Coronary artery (tissue), 2 donors: Measurements from ENCODE around the gene ZDHHC12.

Experiments
- DNase-seq: peaks from one replicate; pipeline ENCODE4 v3.0.0-alpha.2; 2017; ENCODE audit warnings: low spot score
- H3K27ac ChIP-seq, 2 donors: fragments of 200-600 bp; sonication (generic); one replicate each; pipeline ENCODE4 v1.5.1; 2016 to 2019
- H3K4me3 ChIP-seq: fragments of 200-600 bp; sonication (generic); 2 replicates; pipeline ENCODE4 v1.5.1; 2016; ENCODE audit warnings: mild to moderate bottlenecking, moderate library complexity
- TF ChIP-seq, protein P1 (sequence below): fragments of 200-600 bp; sonication (generic); IDR thresholded peaks from one replicate; pipeline ENCODE4 v1.5.1; 2019; ENCODE audit warnings: antibody characterized with exemption

Gene ZDHHC12

DNA sequence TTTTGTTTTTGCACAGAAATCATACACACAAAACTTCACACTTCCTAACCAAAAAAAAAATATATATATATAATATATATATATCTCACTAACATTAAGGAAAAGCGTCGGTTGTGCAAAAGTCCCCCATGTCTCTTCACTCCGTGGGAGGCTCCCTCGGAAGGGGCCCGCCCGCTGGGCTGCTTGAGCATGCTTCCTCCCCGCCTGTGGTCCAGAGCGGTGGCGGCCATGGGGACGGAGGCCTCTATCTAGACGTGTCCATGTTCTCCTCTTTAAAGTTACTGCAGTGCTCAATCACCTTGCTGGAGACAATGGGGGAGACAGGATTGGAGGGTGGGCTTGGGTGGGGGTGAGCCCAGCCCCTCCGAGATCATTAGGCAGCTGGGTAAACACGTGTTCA is 7.2 kb upstream of the ZDHHC12 start:
- no peak for DNase-seq
- H3K4me3 ChIP-seq, result no peak overlapping the region
- TF ChIP-seq, protein P1, sequence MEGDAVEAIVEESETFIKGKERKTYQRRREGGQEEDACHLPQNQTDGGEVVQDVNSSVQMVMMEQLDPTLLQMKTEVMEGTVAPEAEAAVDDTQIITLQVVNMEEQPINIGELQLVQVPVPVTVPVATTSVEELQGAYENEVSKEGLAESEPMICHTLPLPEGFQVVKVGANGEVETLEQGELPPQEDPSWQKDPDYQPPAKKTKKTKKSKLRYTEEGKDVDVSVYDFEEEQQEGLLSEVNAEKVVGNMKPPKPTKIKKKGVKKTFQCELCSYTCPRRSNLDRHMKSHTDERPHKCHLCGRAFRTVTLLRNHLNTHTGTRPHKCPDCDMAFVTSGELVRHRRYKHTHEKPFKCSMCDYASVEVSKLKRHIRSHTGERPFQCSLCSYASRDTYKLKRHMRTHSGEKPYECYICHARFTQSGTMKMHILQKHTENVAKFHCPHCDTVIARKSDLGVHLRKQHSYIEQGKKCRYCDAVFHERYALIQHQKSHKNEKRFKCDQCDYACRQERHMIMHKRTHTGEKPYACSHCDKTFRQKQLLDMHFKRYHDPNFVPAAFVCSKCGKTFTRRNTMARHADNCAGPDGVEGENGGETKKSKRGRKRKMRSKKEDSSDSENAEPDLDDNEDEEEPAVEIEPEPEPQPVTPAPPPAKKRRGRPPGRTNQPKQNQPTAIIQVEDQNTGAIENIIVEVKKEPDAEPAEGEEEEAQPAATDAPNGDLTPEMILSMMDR, result no peak
- H3K27ac ChIP-seq, result no peak overlapping the region

DNA sequence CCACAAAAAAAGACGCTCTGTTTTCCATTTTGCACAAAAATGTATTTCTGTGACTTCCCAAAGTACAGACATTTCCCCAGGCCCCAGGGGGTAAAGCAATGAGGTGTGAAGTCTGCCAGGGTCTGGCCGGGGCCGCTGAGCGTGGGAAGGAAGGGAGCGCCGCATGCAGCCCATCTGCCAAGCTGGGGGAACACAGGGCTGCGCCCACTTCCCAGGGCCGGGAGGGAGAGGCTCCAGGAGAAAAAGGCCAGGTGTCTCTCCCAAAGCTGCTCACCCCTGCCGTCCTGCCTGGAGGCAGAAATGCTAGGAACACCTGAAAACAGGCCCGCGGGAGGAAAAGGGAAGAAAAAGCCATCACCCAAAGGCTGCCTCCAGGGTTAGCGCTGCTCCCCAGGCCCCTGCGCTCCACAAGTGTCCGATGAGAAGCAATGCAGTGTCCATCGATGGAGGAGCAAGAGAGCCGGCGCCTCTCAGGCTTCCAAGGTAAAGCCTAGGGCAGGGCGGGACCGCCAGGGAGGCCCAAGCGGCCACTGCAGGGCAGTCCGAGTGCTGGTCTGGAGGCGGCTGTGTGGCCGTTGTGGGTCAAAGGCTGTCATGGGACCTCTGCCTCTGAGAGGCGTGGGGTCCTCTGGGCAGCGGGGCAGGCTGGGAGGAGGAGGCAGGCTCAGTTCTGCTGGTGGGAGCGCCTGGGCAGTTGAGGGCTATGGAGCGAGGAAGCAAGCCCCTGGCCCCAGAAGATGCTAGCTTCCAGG is 6.0 kb upstream of the ZDHHC12 start:
- TF ChIP-seq, protein P1, result no peak
- DNase-seq, result no peak
- no peak overlapping the region for H3K4me3 ChIP-seq
- no peak overlapping the region for H3K27ac ChIP-seq

DNA sequence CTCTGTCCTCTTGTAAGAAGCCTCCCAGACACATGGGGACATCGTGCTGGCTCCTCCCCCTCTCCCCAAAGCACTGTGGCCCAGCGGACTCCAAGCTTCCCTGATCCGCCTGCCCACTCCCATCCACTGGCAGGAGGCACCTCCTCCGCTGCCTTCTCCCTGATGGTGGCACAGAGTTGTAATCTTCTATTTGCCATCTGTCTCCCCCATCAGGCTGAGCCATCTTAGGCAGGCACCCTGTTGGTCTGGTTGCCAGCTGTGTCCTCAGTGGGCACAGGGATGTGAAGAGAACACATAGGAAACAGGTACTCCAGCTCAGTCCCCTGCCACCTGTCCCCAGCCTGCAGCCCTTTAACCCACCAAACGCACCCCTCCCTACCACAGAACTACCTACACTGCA is 5.4 kb upstream of the ZDHHC12 start:
- DNase-seq, result no peak
- no peak overlapping the region for H3K4me3 ChIP-seq
- TF ChIP-seq, protein P1, result no peak
- no peak overlapping the region for H3K27ac ChIP-seq

DNA sequence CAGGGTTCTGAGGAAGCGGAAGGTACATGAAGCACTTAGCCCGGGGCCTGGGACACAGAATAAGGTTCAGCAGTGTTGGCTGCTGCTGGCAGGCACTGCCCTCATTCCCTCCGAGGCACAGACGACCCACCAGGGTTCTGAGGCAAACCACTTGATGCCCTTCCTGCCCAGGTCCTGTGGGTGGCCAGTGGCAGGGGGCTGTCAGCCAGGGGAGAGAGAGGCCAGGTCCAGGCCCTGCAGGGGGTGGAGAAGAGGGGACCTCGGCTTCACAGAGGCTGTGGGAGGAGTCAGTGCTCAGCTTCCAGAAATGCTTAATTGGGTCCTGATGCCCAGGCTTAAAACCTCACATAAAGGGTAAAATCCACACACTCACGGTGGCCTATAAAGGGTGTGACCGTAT is 4.4 kb upstream of the ZDHHC12 start:
- Histone ChIP-seq H3K4me3 (no peak overlapping the region), H3K27ac (no peak overlapping the region)
- no peak for DNase-seq
- TF ChIP-seq, protein P1, result no peak

DNA sequence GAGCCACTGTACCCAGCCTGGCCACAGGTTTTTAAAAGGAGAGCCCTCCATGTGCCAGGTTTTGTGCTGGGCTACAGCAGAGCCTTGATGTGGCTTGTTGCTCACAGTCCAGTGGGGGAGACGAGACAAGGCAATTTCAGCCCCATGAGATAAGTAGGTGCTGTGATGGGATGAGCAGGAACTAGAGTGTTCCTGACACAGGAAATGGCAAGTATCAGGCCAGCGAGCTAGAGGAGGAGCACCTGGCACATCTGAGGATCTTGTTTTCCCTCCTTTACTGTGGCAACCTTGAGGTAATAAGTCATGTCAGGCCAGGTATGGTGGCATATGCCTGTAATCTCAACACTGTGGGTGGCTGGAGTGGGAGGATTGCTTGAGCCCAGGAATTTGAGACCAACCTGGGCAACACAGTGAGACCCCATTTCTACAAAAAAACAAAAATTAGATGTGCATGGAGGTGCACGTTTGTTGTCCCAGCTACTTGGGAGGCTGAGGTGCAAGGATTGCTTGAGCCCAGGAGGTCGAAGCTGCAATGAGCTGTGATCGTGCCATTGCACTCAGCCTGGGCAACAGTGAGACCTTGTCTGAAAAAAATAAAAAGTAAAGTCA is 3.8 kb upstream of the ZDHHC12 start:
- DNase-seq, result no peak
- TF ChIP-seq, protein P1, result no peak
- Histone ChIP-seq H3K27ac (no peak overlapping the region), H3K4me3 (no peak overlapping the region)

DNA sequence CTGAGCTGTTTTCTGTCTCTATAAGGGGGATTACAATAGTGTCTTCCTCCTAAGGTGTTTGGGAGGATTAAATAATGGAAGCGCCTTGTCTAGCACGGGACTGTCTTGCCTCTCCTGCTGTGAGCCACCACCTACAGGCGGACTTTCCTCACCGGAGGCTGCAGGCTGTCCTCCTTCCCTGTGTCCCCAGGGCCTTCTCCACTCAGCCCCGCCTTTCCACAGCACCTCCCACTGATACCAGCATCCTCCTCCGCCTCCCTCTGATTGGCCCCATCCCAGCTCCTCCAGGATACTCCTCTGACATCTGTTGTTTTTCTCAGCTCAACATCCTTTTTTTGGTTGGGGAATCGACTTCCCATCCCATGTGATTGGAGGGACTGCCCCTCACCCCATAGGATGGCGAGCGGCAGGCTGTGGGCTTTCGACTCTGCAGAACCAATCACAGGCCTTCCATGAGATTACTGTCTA is 851 bp upstream of the ZDHHC12 start:
- Histone ChIP-seq H3K4me3 (peak overlapping the region; percentile 79), H3K27ac (peak overlapping the region; percentile 68 to 89)
- no peak for DNase-seq
- TF ChIP-seq, protein P1, result no peak

DNA sequence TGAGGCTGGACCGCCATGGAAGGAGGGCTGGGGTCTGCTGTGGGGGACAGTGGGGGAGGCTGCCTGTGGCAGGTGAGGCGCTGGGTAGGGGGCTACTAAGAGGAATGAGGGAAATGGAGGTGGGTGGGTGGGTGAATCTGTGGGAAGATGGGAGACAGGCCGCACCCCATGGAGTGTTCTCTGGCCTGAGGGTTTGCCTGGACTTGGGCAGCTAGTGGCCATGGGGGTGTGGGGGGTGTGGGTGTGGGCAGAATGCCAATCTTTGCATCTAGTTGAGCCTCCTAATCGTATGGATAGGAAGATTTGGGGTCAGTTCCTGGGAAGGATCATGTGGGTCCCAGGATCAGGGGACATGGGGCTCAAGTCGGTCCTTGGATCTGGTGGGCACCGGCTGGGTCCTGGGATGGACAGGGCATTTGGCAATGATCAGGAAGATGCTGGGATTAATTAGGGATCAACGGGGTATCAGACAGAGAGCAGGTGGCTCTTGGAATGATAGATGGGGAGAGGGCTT is 518 bp downstream of the ZDHHC12 start:
- no peak for DNase-seq
- H3K27ac ChIP-seq, result peak overlapping the region; percentile 68 to 89
- TF ChIP-seq, protein P1, result no peak

More for the DNA sequence above, 518 bp downstream of the ZDHHC12 start:
- H3K4me3 ChIP-seq, result peak overlapping the region; percentile 79
